Gastroesophageal sphincter (tissue), 4 donors: ENCODE data around the gene TSPAN9. TPM values are rescaled to one million over a fixed set of nuclear protein-coding genes. Genes with fewer than 3 reads are reported as not detected.

Experiments used
- ATAC-seq: fragments of 150-250 bp; one replicate; pipeline ENCODE4 v1.9.1; 2016; ENCODE audit warnings: mild to moderate bottlenecking, moderate library complexity
- H3K27ac ChIP-seq, 4 donors: fragments of 200-600 bp; sonication (generic) in 3 of 4; 1 replicate in 3 of 4; 2 replicates in 1 of 4; pipeline ENCODE4 v1.5.1; 2016 to 2019
- H3K27me3 ChIP-seq: fragments of 200-600 bp; sonication (generic); one replicate; pipeline ENCODE4 v1.5.1; 2019
- H3K36me3 ChIP-seq, 2 donors: fragments of 200-600 bp; sonication (generic); one replicate each; pipeline ENCODE4 v1.5.1; 2019; ENCODE audit warnings: control low read depth in 1 of 2
- H3K4me1 ChIP-seq, 3 donors: fragments of 200-600 bp; sonication (generic); 1 replicate in 2 of 3; 2 replicates in 1 of 3; pipeline ENCODE4 v1.5.1; 2016 to 2019; ENCODE audit warnings: control low read depth in 2 of 3
- H3K4me3 ChIP-seq, 2 donors: fragments of 200-600 bp; sonication (generic); one replicate each; pipeline ENCODE4 v1.5.1; 2019; ENCODE audit warnings: mild to moderate bottlenecking in 1 of 2, moderate library complexity in 1 of 2
- H3K9me3 ChIP-seq, 3 donors: fragments of 200-600 bp; sonication (generic); one replicate each; pipeline ENCODE4 v1.5.1; 2017 to 2019; ENCODE audit warnings: control low read depth in 2 of 3
- CTCF ChIP-seq, 4 experiments: fragments of 200-600 bp in 2 of 4; fragments of 450-650 bp in 2 of 4; sonication (generic) in 1 of 4; IDR thresholded peaks; one replicate each; pipeline ENCODE4 v1.5.1; 2017 to 2019; ENCODE audit warnings: antibody characterized with exemption in 4 of 4, mild to moderate bottlenecking in 2 of 4, moderate library complexity in 2 of 4
- EP300 ChIP-seq: sonication (generic); formaldehyde crosslinking; IDR thresholded peaks from one replicate; pipeline ENCODE4 v1.6.1; 2017; ENCODE audit warnings: antibody characterized with exemption, mild to moderate bottlenecking
- POLR2A ChIP-seq, 2 donors: fragments of 450-650 bp; IDR thresholded peaks; one replicate each; pipeline ENCODE4 v1.6.1; 2017; ENCODE audit warnings: antibody characterized with exemption in 2 of 2, mild to moderate bottlenecking in 2 of 2, moderate library complexity in 1 of 2
- POLR2AphosphoS5 ChIP-seq: sonication (generic); formaldehyde crosslinking; IDR thresholded peaks from one replicate; pipeline ENCODE4 v1.6.1; 2017; ENCODE audit warnings: antibody characterized with exemption
- WGBS, 2 donors: methylation state at CpG; one replicate each; pipeline ENCODE4 v1.1.5; 2018; ENCODE audit warnings: low coverage in 1 of 2; 5-methylcytosine and 5-hydroxymethylcytosine counted together
- total RNA-seq, 4 donors: library from RNA; depleted of rRNA; stranded (reverse); fragments of >200 nt; gene quantifications; one replicate each; pipeline ENCODE4 v1.1.0, GENCODE V29; 2016

Gene TSPAN9
- total RNA-seq, 4 donors from 2014 or later: 19.5 to 30.2 (median 26.0) TPM

DNA sequence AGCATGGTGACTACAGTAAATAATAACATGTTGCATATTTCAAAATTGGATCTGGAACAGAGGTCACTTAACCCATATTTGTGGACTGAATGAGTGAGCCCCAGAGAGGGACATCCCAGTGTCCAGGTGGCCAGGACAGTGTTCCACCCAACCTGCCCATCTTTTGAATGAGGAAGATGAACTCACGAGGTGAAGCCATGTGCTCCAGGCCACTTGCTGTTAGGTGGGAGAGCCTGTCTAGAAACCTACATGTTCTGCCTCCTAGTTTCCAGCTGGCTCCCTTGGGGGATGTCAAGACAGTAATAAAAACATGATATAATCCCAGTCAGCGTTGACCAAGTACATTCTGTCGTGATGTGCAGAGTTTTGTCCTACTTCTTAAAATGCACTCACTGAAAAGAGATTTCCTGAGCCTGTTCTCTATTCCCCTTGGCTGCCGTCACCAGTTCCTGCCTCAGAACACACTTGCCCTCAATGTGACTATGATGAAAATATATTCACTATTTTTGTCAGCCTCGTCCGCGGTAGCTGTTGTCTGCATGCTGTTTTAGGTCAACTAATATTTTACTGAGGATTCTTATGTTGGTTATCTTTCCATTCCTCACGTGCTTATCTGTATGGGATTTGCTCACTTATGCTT, 25.7 kb downstream of the TSPAN9 start:
- no peak overlapping the region for H3K4me3 ChIP-seq
- no peak for ATAC-seq
- 59 to 70% methylated on average over 8 of the region's 8 CpGs for WGBS, 2 donors
- no peak for TF ChIP-seq POLR2A (IDR thresholded peaks at IDR 0.05)
- no peak for TF ChIP-seq EP300
- TF ChIP-seq CTCF (IDR thresholded peaks at IDR 0.05): no peak
- TF ChIP-seq POLR2AphosphoS5: no peak
- peak overlapping the region in 1 of 4 donors; percentile 43 for H3K27ac ChIP-seq
- peaks cover 0 to 53% (median 15%) of the 10 kb centered on the region in 3 donors for H3K4me1 ChIP-seq
- H3K9me3 ChIP-seq: peaks cover 0 to 6% (median 0%) of the 10 kb centered on the region in 3 donors
- H3K27me3 ChIP-seq: no peaks in the 10 kb centered on the region
- no peaks in the 10 kb centered on the region for H3K36me3 ChIP-seq

DNA sequence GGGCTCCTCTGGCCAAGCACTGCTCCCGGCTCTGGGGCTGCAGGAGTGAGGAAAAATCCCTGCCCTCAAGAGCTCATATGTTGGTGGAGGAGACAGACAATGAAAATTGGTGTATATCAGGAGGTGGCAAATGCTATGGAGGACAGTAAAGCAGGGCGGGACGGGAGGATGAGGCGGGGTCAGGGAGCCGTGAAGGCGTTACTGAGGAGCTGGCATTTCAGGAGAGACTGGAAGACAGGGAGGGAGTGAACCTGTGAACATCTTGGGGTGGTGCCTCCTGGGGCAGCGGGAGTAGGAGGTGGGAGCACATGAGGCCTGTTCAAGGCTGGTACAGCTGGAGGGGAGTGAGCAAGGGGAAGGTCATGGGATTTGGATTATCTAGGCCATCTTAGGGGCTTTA, 26.6 kb downstream of the TSPAN9 start:
- TF ChIP-seq POLR2AphosphoS5: no peak
- TF ChIP-seq EP300: no peak
- TF ChIP-seq POLR2A (IDR thresholded peaks at IDR 0.05): no peak
- TF ChIP-seq CTCF (IDR thresholded peaks at IDR 0.05): no peak
- WGBS, 2 donors: 79 to 81% methylated on average over 6 to 7 of the region's 7 CpGs
- no peak for ATAC-seq
- Histone ChIP-seq H3K4me3 (no peak overlapping the region), H3K4me1 (peaks cover 0 to 44% (median 13%) of the 10 kb centered on the region in 3 donors), H3K27me3 (no peaks in the 10 kb centered on the region), H3K27ac (no peak overlapping the region), H3K9me3 (peaks cover 0 to 4% (median 0%) of the 10 kb centered on the region in 3 donors), H3K36me3 (no peaks in the 10 kb centered on the region)

- no peak for TF ChIP-seq EP300
- no peak for TF ChIP-seq CTCF (IDR thresholded peaks at IDR 0.05)
- TF ChIP-seq POLR2AphosphoS5: no peak
- TF ChIP-seq POLR2A (IDR thresholded peaks at IDR 0.05): no peak
- Histone ChIP-seq H3K36me3 (no peaks in the 10 kb centered on the region), H3K9me3 (no peaks in the 10 kb centered on the region), H3K4me3 (no peak overlapping the region), H3K27ac (peak overlapping the region in 1 of 4 donors; percentile 24), H3K4me1 (peaks cover 0 to 52% (median 13%) of the 10 kb centered on the region in 3 donors), H3K27me3 (no peaks in the 10 kb centered on the region)
- ATAC-seq: no peak
- WGBS, 2 donors: 90 to 100% methylated on average over 6 to 26 of the region's 29 CpGs
Measured at GRCh38 chr12:3105690-3106479, 28.7 kb downstream of the TSPAN9 start.

- no peak overlapping the region for H3K4me3 ChIP-seq
- H3K36me3 ChIP-seq: no peaks in the 10 kb centered on the region
- TF ChIP-seq POLR2A (IDR thresholded peaks at IDR 0.05): no peak
- no peak for TF ChIP-seq EP300
- TF ChIP-seq CTCF (IDR thresholded peaks at IDR 0.05): no peak
- no peak for TF ChIP-seq POLR2AphosphoS5
- ATAC-seq: no peak
- no peaks in the 10 kb centered on the region for H3K27me3 ChIP-seq
- H3K4me1 ChIP-seq: peaks cover 0 to 48% (median 9%) of the 10 kb centered on the region in 3 donors
- peak overlapping the region in 1 of 4 donors; percentile 26 for H3K27ac ChIP-seq
- WGBS, 2 donors: 80 to 97% methylated on average over 5 to 6 of the region's 7 CpGs
- no peaks in the 10 kb centered on the region for H3K9me3 ChIP-seq
Measured at GRCh38 chr12:3106579-3106978, 29.4 kb downstream of the TSPAN9 start.
